GM12878 (cell line): ENCODE results near the gene ZNF804B. TPM values are rescaled to one million over a fixed set of nuclear protein-coding genes. Genes with fewer than 3 reads are reported as not detected.

ENCODE experiments used
- ATAC-seq: fragments of 200-7000 bp; cut with Tn5 transposase; 3 replicates; pipeline ENCODE4 v1.9.1; 2020; ENCODE audit warnings: mild to moderate bottlenecking, moderate library complexity
- BruUV-seq: library from RNA; stranded (reverse); fragments of 400-500 nt; replicated peaks from 2 replicates; lab custom pipeline; 2021; lab: Mats Ljungman, UMichigan
- CTCF ChIA-PET: fragments of 300-600 bp; sonication (Branson Sonifier 250); formaldehyde crosslinking; extraction: SDS; loops from one replicate; lab custom pipeline; 2021; ENCODE audit warnings: inconsistent platforms; lab: Yijun Ruan, JAX
- POLR2A ChIA-PET: fragments of 350-600 bp; formaldehyde crosslinking; extraction: SDS; loops from one replicate; lab custom pipeline; 2021; ENCODE audit warnings: inconsistent platforms; lab: Charles Lee
- RAD21 ChIA-PET: fragments of 300-600 bp; sonication (Branson Sonifier 250); formaldehyde crosslinking; loops from one replicate; lab custom pipeline; 2023; ENCODE audit warnings: antibody characterized with exemption; ENCODE audit not compliant: unreplicated experiment; lab: Charles Lee
- SMC1A ChIA-PET: fragments of 300-600 bp; sonication (Branson Sonifier 250); formaldehyde crosslinking; loops from one replicate; lab custom pipeline; 2023; ENCODE audit not compliant: unreplicated experiment, uncharacterized antibody; lab: Charles Lee
- DNase-seq: peaks from one replicate; pipeline ENCODE4 v3.0.0-alpha.2; 2011; ENCODE audit warnings: low read depth, low spot score
- FAIRE-seq: peaks from 3 replicates; lab custom pipeline; 2011; peaks lifted over from hg19 to GRCh38; lab: Jason Lieb, UNC
- H2AFZ ChIP-seq: 2 replicates; pipeline ENCODE4 v1.6.0; 2011; ENCODE audit warnings: low read depth, low read length, control low read depth; ENCODE audit not compliant: control insufficient read depth
- H3K27ac ChIP-seq: 2 replicates; pipeline ENCODE4 v1.5.1; 2011; ENCODE audit warnings: control low read depth; ENCODE audit not compliant: control insufficient read depth, insufficient read depth
- H3K27me3 ChIP-seq, 2 experiments: replicated peaks in 1 of 2; 2 replicates each; pipeline versions ENCODE4 v1.6.0 to v1.6.1; 2011; ENCODE audit warnings: low read length in 1 of 2; ENCODE audit not compliant: control insufficient read depth in 2 of 2, insufficient read depth in 2 of 2
- H3K36me3 ChIP-seq, 2 experiments: 2 replicates each; pipeline ENCODE4 v1.5.1; 2011; ENCODE audit warnings: low read length in 1 of 2; ENCODE audit not compliant: control insufficient read depth in 2 of 2, insufficient read depth in 2 of 2
- H3K4me1 ChIP-seq: 2 replicates; pipeline ENCODE4 v1.6.1; 2011; ENCODE audit warnings: mild to moderate bottlenecking, low read length, moderate library complexity, mixed read lengths; ENCODE audit not compliant: control insufficient read depth, insufficient read depth
- H3K4me2 ChIP-seq: 2 replicates; pipeline ENCODE4 v1.6.0; 2011; ENCODE audit warnings: control low read depth; ENCODE audit not compliant: control insufficient read depth, insufficient read depth
- H3K4me3 ChIP-seq: fragments of 200-600 bp; sonication (generic); 2 replicates; pipeline ENCODE4 v1.5.1; 2016
- H3K79me2 ChIP-seq: 2 replicates; pipeline ENCODE4 v1.6.0; 2011; ENCODE audit warnings: low read length; ENCODE audit not compliant: control insufficient read depth, insufficient read depth
- H3K9ac ChIP-seq: 2 replicates; pipeline ENCODE4 v1.8.0; 2011; ENCODE audit warnings: low read length, control low read depth, mixed read lengths; ENCODE audit not compliant: control insufficient read depth, insufficient read depth
- H3K9me3 ChIP-seq: replicated peaks from 3 replicates; pipeline ENCODE4 v1.5.1; 2011; ENCODE audit warnings: mild to moderate bottlenecking, low read length; ENCODE audit not compliant: control insufficient read depth, insufficient read depth
- H4K20me1 ChIP-seq: 2 replicates; pipeline ENCODE4 v1.6.0; 2011; ENCODE audit not compliant: control insufficient read depth, insufficient read depth
- CBFB ChIP-seq: IDR thresholded peaks from 2 replicates; pipeline ENCODE4 v1.6.1; 2016; ENCODE audit warnings: antibody characterized with exemption, low read depth
- IKZF2 ChIP-seq, 2 experiments: fragments of 450-650 bp; IDR thresholded peaks; 2 replicates each; pipeline ENCODE4 v1.6.1; 2017; ENCODE audit warnings: mild to moderate bottlenecking in 2 of 2, moderate library complexity in 2 of 2
- MTA3 ChIP-seq: IDR thresholded peaks from 2 replicates; pipeline ENCODE4 v1.6.1; 2012; ENCODE audit warnings: low read length, inconsistent platforms, borderline replicate concordance
- PAX8 ChIP-seq: fragments of 450-650 bp; IDR thresholded peaks from 2 replicates; pipeline ENCODE4 v1.6.1; 2017; ENCODE audit warnings: mild to moderate bottlenecking, moderate library complexity
- POU2F2 ChIP-seq: IDR thresholded peaks from 3 replicates; pipeline ENCODE4 v1.6.1; 2011; ENCODE audit warnings: low read depth, mild to moderate bottlenecking, low read length, borderline replicate concordance
- RAD21 ChIP-seq: IDR thresholded peaks from 2 replicates; pipeline ENCODE4 v1.6.1; 2011; ENCODE audit warnings: mild to moderate bottlenecking, low read depth, low read length, moderate library complexity; ENCODE audit not compliant: insufficient read depth
- SREBF2 ChIP-seq: IDR thresholded peaks from 2 replicates; pipeline ENCODE4 v1.6.1; 2012; ENCODE audit warnings: mild to moderate bottlenecking, low read length
- WGBS: methylation state at CpG from one replicate; pipeline ENCODE4 v1.1.6; 2016; ENCODE audit warnings: low lambda C conversion rate; ENCODE audit not compliant: insufficient replicate concordance, insufficient coverage; ENCODE audit errors: missing lambda C conversion rate; 5-methylcytosine and 5-hydroxymethylcytosine counted together
- in situ Hi-C: fragments of 300-500 bp; cut with MboI; formaldehyde crosslinking; loops from 9 replicates; pipeline ENCODE4 v1.14.3; 2018; ENCODE audit warnings: mixed read lengths
- intact Hi-C: fragments of 100-400 bp; cut with micrococcal nuclease; formaldehyde crosslinking; loops from one replicate; pipeline ENCODE4 v1.14.2; 2022; ENCODE audit not compliant: unreplicated experiment
- polyA plus RNA-seq, 11 experiments: library from polyadenylated mRNA; depleted of rRNA in 4 of 11; unstranded in 6 of 11; stranded (reverse) in 5 of 11; fragments of >200 nt; fragmentation: Nextera tagmentation in 4 of 11; fragmentation: Illumina TruSeq in 1 of 11; extraction: Ambion mirVana in 4 of 11; extraction: Trizol in 1 of 11; gene quantifications; 1 replicate in 1 of 11; 2 replicates in 10 of 11; pipeline versions ENCODE4 v1.2.1 to v1.2.3, GENCODE V29; 2011 to 2016; ENCODE audit warnings: inconsistent platforms in 2 of 11, missing spikeins in 2 of 11, low read depth in 1 of 11
- total RNA-seq, 4 experiments: library from RNA; depleted of rRNA in 3 of 4; stranded (reverse); fragments of >200 nt in 3 of 4; fragmentation: Illumina TruSeq in 1 of 4; extraction: Trizol in 1 of 4; gene quantifications; 2 replicates each; pipeline versions ENCODE4 v1.2.1 to v1.2.3, GENCODE V29; 2013 to 2021

ZNF804B gene
- total and polyA plus RNA-seq, 10 of the 15 experiments (the other 5 are each of a cell fraction or from before 2014, with no cell fraction given), result not detected

GRCh38 chr7:89334797-89335196, 575.3 kb downstream of the ZNF804B start:
- Histone ChIP-seq H4K20me1 (no peaks in the 10 kb centered on the region), H3K36me3 (no peaks in the 10 kb centered on the region), H3K79me2 (no peaks in the 10 kb centered on the region), H3K27me3 (no peaks in the 10 kb centered on the region), H3K4me3 (no peak overlapping the region), H3K9ac (no peak overlapping the region), H3K27ac (no peak overlapping the region), H3K4me2 (no peak overlapping the region), H2AFZ (no peak overlapping the region), H3K9me3 (no peaks in the 10 kb centered on the region)
- intact Hi-C loops (no loop called here), in situ Hi-C loops (no loop called here)
- ChIA-PET RAD21 (no interaction called here), POLR2A (no interaction called here), CTCF (no interaction called here), SMC1A (no interaction called here)
- 0% methylated on average over 1 of the region's 1 CpG for WGBS
- no TSS peak for BruUV-seq
- ATAC-seq, result peak; percentile 25; the same call in 1 of the 3 replicates
- DNase-seq, result no peak
- no peak for FAIRE-seq
- TF ChIP-seq CBFB (no peak), RAD21 (0 out of 2 replicates have a peak, but pooled peaks have one; percentile 9), IKZF2 (IDR thresholded peaks at IDR 0.05) (no peak)
- TF ChIP-seq, all 136 proteins: peak for 1
- H3K4me1 ChIP-seq, result no peaks in the 10 kb centered on the region

- H3K79me2 ChIP-seq, result no peaks in the 10 kb centered on the region
- ChIA-PET SMC1A (no interaction called here), POLR2A (no interaction called here), CTCF (no interaction called here), RAD21 (no interaction called here)
- H3K4me1 ChIP-seq, result no peaks in the 10 kb centered on the region
- no peak for DNase-seq
- no peak for FAIRE-seq
- no peak for ATAC-seq
- no peaks in the 10 kb centered on the region for H3K27me3 ChIP-seq
- no peaks in the 10 kb centered on the region for H3K36me3 ChIP-seq
- H3K4me2 ChIP-seq, result no peak overlapping the region
- H3K9me3 ChIP-seq, result no peaks in the 10 kb centered on the region
- no peak overlapping the region for H3K4me3 ChIP-seq
- H2AFZ ChIP-seq, result no peak overlapping the region
- no peak overlapping the region for H3K27ac ChIP-seq
- in situ Hi-C loops, result no loop called here
- BruUV-seq, result no TSS peak
- no peak overlapping the region for H3K9ac ChIP-seq
- no peak for TF ChIP-seq SREBF2
- TF ChIP-seq PAX8, result no peak
- TF ChIP-seq POU2F2, result no peak
- no peak for TF ChIP-seq MTA3
- intact Hi-C loops, result no loop called here
- 14% methylated on average over 3 of the region's 3 CpGs for WGBS
- H4K20me1 ChIP-seq, result no peaks in the 10 kb centered on the region
Measured at GRCh38 chr7:89335490-89335889, 576.0 kb downstream of the ZNF804B start.
